Endodermal cell (in vitro differentiated cells): ENCODE measurements around the gene ELFN1. TPM values are rescaled to one million over a fixed set of nuclear protein-coding genes. Genes with fewer than 3 reads are reported as not detected.
"Not testable (repeated sequence)": the region's sequence is repeated elsewhere in the genome, so short reads cannot be mapped to it uniquely, and the experiment has no call there.

ENCODE experiments used
- DNase-seq: peaks from one replicate; pipeline ENCODE4 v3.0.0-alpha.2; 2017
- H3K27ac ChIP-seq: 2 replicates; pipeline ENCODE4 v1.5.1; 2013; ENCODE audit warnings: mild to moderate bottlenecking, low read depth, low read length, moderate library complexity
- H3K27me3 ChIP-seq: 2 replicates; pipeline ENCODE4 v1.6.1; 2013; ENCODE audit warnings: mild to moderate bottlenecking, low read length, moderate library complexity; ENCODE audit not compliant: insufficient read depth, control insufficient read depth, poor library complexity, severe bottlenecking
- H3K36me3 ChIP-seq: 2 replicates; pipeline ENCODE4 v1.7.0; 2013; ENCODE audit warnings: mild to moderate bottlenecking, low read length, moderate library complexity; ENCODE audit not compliant: control insufficient read depth, insufficient read depth
- H3K4me1 ChIP-seq: one replicate; pipeline ENCODE4 v1.7.0; 2013; ENCODE audit warnings: low read length; ENCODE audit not compliant: control insufficient read depth, insufficient read depth
- H3K4me3 ChIP-seq: 2 replicates; pipeline ENCODE4 v1.5.1; 2013; ENCODE audit warnings: mild to moderate bottlenecking, low read length, moderate library complexity
- H3K9ac ChIP-seq: 2 replicates; pipeline ENCODE4 v1.6.1; 2013; ENCODE audit warnings: mild to moderate bottlenecking, low read length, moderate library complexity; ENCODE audit not compliant: poor library complexity, severe bottlenecking; ENCODE audit errors: extremely low read depth
- H3K9me3 ChIP-seq: 2 replicates; pipeline ENCODE4 v1.6.1; 2013; ENCODE audit warnings: mild to moderate bottlenecking, low read length, moderate library complexity; ENCODE audit not compliant: control insufficient read depth
- H3K27ac Mint-ChIP-seq: 2 replicates; pipeline ENCODE4 v1.8.0; 2020; ENCODE audit warnings: mixed read lengths
- H3K27me3 Mint-ChIP-seq: 2 replicates; pipeline ENCODE4 v1.8.0; 2021; ENCODE audit warnings: mild to moderate bottlenecking, mixed read lengths; ENCODE audit not compliant: insufficient read depth
- H3K36me3 Mint-ChIP-seq: 2 replicates; pipeline ENCODE4 v1.8.0; 2020; ENCODE audit warnings: low read depth, mixed read lengths
- H3K4me1 Mint-ChIP-seq: 2 replicates; pipeline ENCODE4 v1.8.0; 2020; ENCODE audit warnings: mixed read lengths
- H3K4me3 Mint-ChIP-seq: 2 replicates; pipeline ENCODE4 v1.8.0; 2020; ENCODE audit warnings: mild to moderate bottlenecking, moderate library complexity, mixed read lengths
- H3K9me3 Mint-ChIP-seq: 2 replicates; pipeline ENCODE4 v1.8.0; 2020; ENCODE audit warnings: mild to moderate bottlenecking, mixed read lengths
- CTCF ChIP-seq: fragments of 200-600 bp; sonication (generic); conservative IDR thresholded peaks from 2 replicates; pipeline ENCODE4 v1.5.0; 2021; ENCODE audit warnings: antibody characterized with exemption, mild to moderate bottlenecking
- WGBS, 2 experiments: methylation state at CpG; one replicate each; pipeline versions ENCODE4 v1.1.5 to v1.1.7; 2013; ENCODE audit warnings: missing lambda C conversion rate in 2 of 2, mixed read lengths in 1 of 2; ENCODE audit not compliant: insufficient coverage in 1 of 2, insufficient read length in 1 of 2; 5-methylcytosine and 5-hydroxymethylcytosine counted together
- total RNA-seq, 2 donors: library from RNA; stranded (reverse); fragmentation: NEBNext Ultra II Directional in 1 of 2; extraction: Animal tissue kit (Norgen Biotek cat#: 25700) in 1 of 2; gene quantifications; 2 replicates in 1 of 2; 3 replicates in 1 of 2; pipeline ENCODE4 v1.2.1, GENCODE V29; 2021

The ELFN1 gene
- total RNA-seq, 2 donors from 2014 or later = 2.1 to 5.0 TPM

- Histone ChIP-seq H3K9ac (no peak overlapping the region), H3K4me1 (no peaks in the 10 kb centered on the region), H3K4me3 (no peak overlapping the region), H3K9me3 (peaks cover 3% of the 10 kb centered on the region), H3K27me3 (no peaks in the 10 kb centered on the region), H3K27ac (no peak overlapping the region), H3K36me3 (no peaks in the 10 kb centered on the region)
- TF ChIP-seq CTCF = no peak
- H3K27me3 Mint-ChIP-seq = peaks cover 2% of the 10 kb centered on the region
- no peak overlapping the region for H3K27ac Mint-ChIP-seq
- H3K4me1 Mint-ChIP-seq = no peaks in the 10 kb centered on the region
- no peaks in the 10 kb centered on the region for H3K36me3 Mint-ChIP-seq
- H3K4me3 Mint-ChIP-seq = no peak overlapping the region
- DNase-seq = no peak
- peaks cover 53% of the 10 kb centered on the region for H3K9me3 Mint-ChIP-seq
- WGBS, 2 experiments = 90 to 94% methylated on average over 8 to 11 of the region's 11 CpGs
Observed at GRCh38 chr7:1761774-1762173, 91.7 kb downstream of the ELFN1 start.

- Histone ChIP-seq H3K9ac (no peak overlapping the region), H3K9me3 (peaks cover 3% of the 10 kb centered on the region), H3K36me3 (no peaks in the 10 kb centered on the region), H3K27me3 (no peaks in the 10 kb centered on the region), H3K4me3 (no peak overlapping the region), H3K4me1 (no peaks in the 10 kb centered on the region), H3K27ac (no peak overlapping the region)
- peaks cover 2% of the 10 kb centered on the region for H3K27me3 Mint-ChIP-seq
- H3K27ac Mint-ChIP-seq = no peak overlapping the region
- TF ChIP-seq CTCF = no peak
- H3K4me3 Mint-ChIP-seq = no peak overlapping the region
- peaks cover 59% of the 10 kb centered on the region for H3K9me3 Mint-ChIP-seq
- 95 to 97% methylated on average over 17 to 27 of the region's 30 CpGs for WGBS, 2 experiments
- DNase-seq = no peak
- H3K36me3 Mint-ChIP-seq = no peaks in the 10 kb centered on the region
- no peaks in the 10 kb centered on the region for H3K4me1 Mint-ChIP-seq
Observed at GRCh38 chr7:1762238-1762945, 92.3 kb downstream of the ELFN1 start.

- Mint-ChIP-seq H3K9me3 (peaks cover 62% of the 10 kb centered on the region), H3K4me1 (no peaks in the 10 kb centered on the region), H3K27me3 (peaks cover 2% of the 10 kb centered on the region), H3K36me3 (no peaks in the 10 kb centered on the region), H3K27ac (no peak overlapping the region), H3K4me3 (no peak overlapping the region)
- H3K27ac ChIP-seq = no peak overlapping the region
- no peak overlapping the region for H3K9ac ChIP-seq
- no peak for TF ChIP-seq CTCF
- no peaks in the 10 kb centered on the region for H3K36me3 ChIP-seq
- no peak for DNase-seq
- H3K4me1 ChIP-seq = no peaks in the 10 kb centered on the region
- H3K27me3 ChIP-seq = no peaks in the 10 kb centered on the region
- H3K9me3 ChIP-seq = peaks cover 3% of the 10 kb centered on the region
- H3K4me3 ChIP-seq = no peak overlapping the region
- 94 to 95% methylated on average over 13 of the region's 13 CpGs for WGBS, 2 experiments
Observed at GRCh38 chr7:1763033-1763432, 93.0 kb downstream of the ELFN1 start.

- not testable (repeated sequence) for H3K4me3 Mint-ChIP-seq, H3K36me3 Mint-ChIP-seq, H3K27ac Mint-ChIP-seq, H3K27me3 Mint-ChIP-seq, H3K27me3 ChIP-seq, H3K4me1 ChIP-seq, H3K9ac ChIP-seq, H3K4me1 Mint-ChIP-seq, H3K4me3 ChIP-seq, H3K36me3 ChIP-seq, H3K9me3 ChIP-seq, DNase-seq, H3K27ac ChIP-seq
- 89 to 96% methylated on average over 9 to 11 of the region's 15 CpGs for WGBS, 2 experiments
- peaks cover 68% of the 10 kb centered on the region for H3K9me3 Mint-ChIP-seq
Observed at GRCh38 chr7:1763911-1764310, 93.8 kb downstream of the ELFN1 start.
